Heart left ventricle (tissue), 16 donors: ENCODE results near the gene REXO1. TPM values are rescaled to one million over a fixed set of nuclear protein-coding genes. Genes with fewer than 3 reads are reported as not detected.

Experiments
- ATAC-seq, 4 donors: fragments of 200-7000 bp; cut with Tn5 transposase; one replicate each; pipeline ENCODE4 v1.9.1; 2020 to 2022; ENCODE audit warnings: moderate library complexity in 4 of 4, mild to moderate bottlenecking in 3 of 4, moderate number of reproducible peaks in 1 of 4
- DNase-seq, 5 donors: peaks; one replicate each; pipeline ENCODE4 v3.0.0-alpha.2; 2020
- H3K27ac ChIP-seq, 12 donors: fragments of 200-600 bp; sonication (generic) in 4 of 12; one replicate each; pipeline versions ENCODE4 v1.5.0 to v1.8.0; 2016 to 2022; ENCODE audit warnings: mild to moderate bottlenecking in 2 of 12
- H3K27me3 ChIP-seq, 9 donors: fragments of 200-600 bp; sonication (generic) in 2 of 9; one replicate each; pipeline versions ENCODE4 v1.5.1 to v1.8.0; 2016 to 2022; ENCODE audit warnings: mild to moderate bottlenecking in 3 of 9
- H3K36me3 ChIP-seq, 9 donors: fragments of 200-600 bp; sonication (generic) in 2 of 9; one replicate each; pipeline versions ENCODE4 v1.5.0 to v1.8.0; 2018 to 2022; ENCODE audit warnings: mild to moderate bottlenecking in 2 of 9
- H3K4me1 ChIP-seq, 12 donors: fragments of 200-600 bp; sonication (generic) in 4 of 12; one replicate each; pipeline versions ENCODE4 v1.5.0 to v1.8.0; 2016 to 2022; ENCODE audit warnings: mild to moderate bottlenecking in 3 of 12
- H3K4me3 ChIP-seq, 12 donors: fragments of 200-600 bp; sonication (generic) in 4 of 12; one replicate each; pipeline versions ENCODE4 v1.5.0 to v1.8.0; 2017 to 2022; ENCODE audit warnings: mild to moderate bottlenecking in 9 of 12, moderate library complexity in 4 of 12
- H3K9me3 ChIP-seq, 12 donors: fragments of 200-600 bp; sonication (generic) in 4 of 12; one replicate each; pipeline versions ENCODE4 v1.5.0 to v1.8.0; 2016 to 2022; ENCODE audit warnings: mild to moderate bottlenecking in 1 of 12
- CTCF ChIP-seq, 12 donors: fragments of 200-600 bp; sonication (generic) in 4 of 12; IDR thresholded peaks; one replicate each; pipeline versions ENCODE4 v1.5.0 to v1.8.0; 2018 to 2022; ENCODE audit warnings: antibody characterized with exemption in 12 of 12, mild to moderate bottlenecking in 5 of 12
- POLR2A ChIP-seq, 2 donors: fragments of 450-650 bp; IDR thresholded peaks; one replicate each; pipeline ENCODE4 v1.6.1; 2017; ENCODE audit warnings: antibody characterized with exemption in 2 of 2, mild to moderate bottlenecking in 2 of 2, moderate library complexity in 2 of 2
- WGBS, 4 donors: extraction: QIAGEN DNeasy Blood & Tissue Kit in 2 of 4; methylation state at CpG; one replicate each; pipeline versions ENCODE4 v1.1.5 to v1.1.7; 2013 to 2018; 5-methylcytosine and 5-hydroxymethylcytosine counted together
- intact Hi-C, 10 donors: fragments of 100-400 bp; cut with DNase I; formaldehyde crosslinking; loops; one replicate each; pipeline versions ENCODE4 v1.11.1 to v1.14.2; 2022
- polyA plus RNA-seq, 2 donors: library from polyadenylated mRNA; stranded (reverse); fragments of 200-250 nt; gene quantifications; one replicate each; pipeline ENCODE4 v1.2.3, GENCODE V29; 2013
- total RNA-seq, 9 donors: library from RNA; depleted of rRNA in 2 of 9; stranded (reverse); fragments of >200 nt in 2 of 9; fragmentation: NEBNext Ultra II Directional in 3 of 9; extraction: Animal tissue kit (Norgen Biotek cat#: 25700) in 3 of 9; gene quantifications; one replicate each; pipeline versions ENCODE4 v1.1.0 to v1.2.4, GENCODE V29; 2016 to 2023
- donor health status: ischemic (EF 13 %, LVEDD 7.1; RV severe dilation, severe dysfunction).
- donor health status: healthy with polysubstance abuse.
- donor health status: DM: no; HTN: yes; CAD: no.
- donor health status: DM: no; HTN: no; CAD: no.
- donor health status: ischemic (EF 25% LVEDD 6.9; RV normal size, moderate dysfunction).
- donor health status: ischemic (EF 25% LVEDD 5.7; RV mildly dilated, moderate dysfunction).
- donor health status: healthy.
- donor health status: DM: yes; HTN: yes; CAD: no.
- donor health status: ischemic (EF 35%, LVEDD 5.7; RV mildly dilated, moderate dysfunction).
- donor health status: nonischemic (EF 11% LVEDD 7.7; RV severe dilation, severe dysfunction).
- donor health status: DM: yes; HTN: yes; CAD: no.
- donor health status: PGD.
- donor health status: ischemic (EF 29% LVEDD 5.4; RV normal size, mild dysfunction).
- donor health status: nonischemic (EF 23%, LVEDD 6.1; RV moderate dilation, normal function).

REXO1 gene
- total and polyA plus RNA-seq, 11 donors, result 13.2 to 22.4 (median 16.4) TPM

GRCh38 chr19:1857648-1858326, 9.5 kb upstream of the REXO1 start:
- no peaks in the 10 kb centered on the region for H3K27me3 ChIP-seq
- ATAC-seq, result no peak
- H3K9me3 ChIP-seq, result no peaks in the 10 kb centered on the region
- H3K4me1 ChIP-seq, result peaks cover 8 to 98% (median 74%) of the 10 kb centered on the region in 12 donors
- peak in 3 of 5 donors; percentile 36 to 65 (median 46) for DNase-seq
- H3K36me3 ChIP-seq, result peaks cover 0 to 6% (median 0%) of the 10 kb centered on the region in 9 donors
- intact Hi-C loops, result no loop called here
- 64 to 74% (median 68%) methylated on average over 11 to 16 of the region's 16 CpGs for WGBS, 4 donors
- TF ChIP-seq CTCF (IDR thresholded peaks at IDR 0.05) (no peak), POLR2A (IDR thresholded peaks at IDR 0.05) (no peak)
- peak overlapping the region; percentile 79 to 98 (median 91) for H3K27ac ChIP-seq
- peak overlapping the region in 11 of 12 donors; percentile 44 to 71 (median 62) for H3K4me3 ChIP-seq

GRCh38 chr19:1856698-1857603, 8.7 kb upstream of the REXO1 start:
- Histone ChIP-seq H3K9me3 (no peaks in the 10 kb centered on the region), H3K27ac (peak overlapping the region; percentile 79 to 98 (median 91)), H3K36me3 (peaks cover 0 to 6% (median 0%) of the 10 kb centered on the region in 9 donors), H3K27me3 (peaks cover 0 to 3% (median 0%) of the 10 kb centered on the region in 9 donors), H3K4me1 (peaks cover 8 to 100% (median 70%) of the 10 kb centered on the region in 12 donors), H3K4me3 (peak overlapping the region; percentile 38 to 71 (median 58))
- WGBS, 4 donors, result 0 to 14% (median 3%) methylated on average over 2 to 73 of the region's 73 CpGs
- ATAC-seq, result peak; percentile 18 to 58 (median 51)
- TF ChIP-seq POLR2A (IDR thresholded peaks at IDR 0.05) (peak in 1 of 2 donors; percentile 12), CTCF (IDR thresholded peaks at IDR 0.05) (no peak)
- peak; percentile 86 to 91 (median 88) for DNase-seq
- intact Hi-C loops, result no loop called here

GRCh38 chr19:1856345-1856697, 8.0 kb upstream of the REXO1 start:
- no peak for TF ChIP-seq CTCF (IDR thresholded peaks at IDR 0.05)
- no peak for TF ChIP-seq POLR2A (IDR thresholded peaks at IDR 0.05)
- DNase-seq (no peak), ATAC-seq (no peak)
- H3K27ac ChIP-seq, result peak overlapping the region; percentile 79 to 98 (median 91)
- 31 to 59% (median 41%) methylated on average over 3 to 6 of the region's 6 CpGs for WGBS, 4 donors
- peaks cover 0 to 7% (median 0%) of the 10 kb centered on the region in 9 donors for H3K27me3 ChIP-seq
- H3K9me3 ChIP-seq, result no peaks in the 10 kb centered on the region
- H3K4me3 ChIP-seq, result peak overlapping the region; percentile 38 to 71 (median 58)
- H3K36me3 ChIP-seq, result peaks cover 0 to 6% (median 0%) of the 10 kb centered on the region in 9 donors
- H3K4me1 ChIP-seq, result peaks cover 8 to 98% (median 64%) of the 10 kb centered on the region in 12 donors
- intact Hi-C loops, result no loop called here
